GM21576 (cell line): ENCODE data around the gene LCE3C.
"Not testable (repeated sequence)": the region's sequence is repeated elsewhere in the genome, so short reads cannot be mapped to it uniquely, and the experiment has no call there.

ENCODE experiments used
- ATAC-seq: cut with Tn5 transposase; IDR thresholded peaks from one replicate; pipeline ENCODE4 v1.9.1; 2021; ENCODE audit warnings: mild to moderate bottlenecking, moderate library complexity; ENCODE audit not compliant: unreplicated experiment

The LCE3C gene, protein sequence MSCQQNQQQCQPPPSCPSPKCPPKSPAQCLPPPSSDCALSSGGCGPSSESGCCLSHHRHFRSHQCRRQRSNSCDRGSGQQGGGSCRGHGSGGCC

DNA sequence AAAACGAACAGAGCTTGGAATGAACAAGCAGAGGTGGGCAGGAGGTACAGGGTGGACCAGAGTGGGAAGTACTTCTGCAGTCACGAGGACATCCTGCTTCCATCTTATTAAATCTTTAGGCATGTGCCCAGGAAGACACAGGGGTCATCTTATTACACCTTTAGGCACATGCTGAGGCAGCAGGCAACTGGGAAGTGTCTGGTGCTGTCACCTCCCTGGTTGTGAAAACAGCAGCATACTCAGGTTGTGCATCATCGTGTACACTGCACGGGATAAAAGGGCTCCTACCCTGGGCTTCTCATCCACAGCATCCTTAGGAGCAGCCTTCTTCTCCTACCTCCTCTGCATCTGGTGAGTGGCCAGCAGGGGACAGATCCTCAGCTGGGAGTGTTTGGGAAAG, at the start of gene LCE3C:
LCE3C (plus strand) TSS at position 301 of the 400 bp plus-strand sequence. CDS start 498 bp downstream, outside the sequence.
- no peak for ATAC-seq

- no peak for ATAC-seq
Measured at GRCh38 chr1:152565115-152565514, 34.9 kb upstream of the LCE3C start.

GRCh38 chr1:152565535-152566215, 34.4 kb upstream of the LCE3C start:
- ATAC-seq = no peak

GRCh38 chr1:152566681-152567080, 33.4 kb upstream of the LCE3C start, which contains the start of gene LCE3E:
TSS of gene LCE3E (minus strand) at chr1:152566780. CDS start at chr1:152566208, 572 bp downstream.
- no peak for ATAC-seq

- no peak for ATAC-seq
Measured at GRCh38 chr1:152577168-152577567, 22.9 kb upstream of the LCE3C start.

DNA sequence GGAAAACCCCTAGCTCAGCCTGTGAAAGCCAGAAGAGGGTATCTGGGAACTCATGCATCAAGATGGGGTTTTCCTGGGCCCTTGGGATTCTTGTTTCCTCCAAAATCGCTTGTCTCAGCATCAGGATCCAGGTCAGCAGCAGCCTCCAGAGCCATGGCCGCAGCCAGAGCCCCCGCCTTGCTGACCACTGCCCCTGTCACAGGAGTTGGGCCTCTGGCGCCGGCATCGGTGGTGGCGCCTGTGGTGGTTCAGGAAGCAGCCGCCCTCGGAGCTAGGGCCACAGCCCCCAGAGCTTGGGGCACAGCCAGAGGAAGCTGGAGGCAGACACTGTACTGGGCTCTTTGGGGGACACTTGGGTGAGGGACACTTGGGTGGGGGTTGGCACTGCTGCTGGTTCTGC, 20.5 kb upstream of the LCE3C start:
- ATAC-seq = not testable (repeated sequence)

GRCh38 chr1:152580433-152580832, 19.6 kb upstream of the LCE3C start, which contains the start of gene LCE3D:
TSS of gene LCE3D (minus strand) at chr1:152580516. CDS start at chr1:152579936, 580 bp downstream.
- ATAC-seq = no peak

DNA sequence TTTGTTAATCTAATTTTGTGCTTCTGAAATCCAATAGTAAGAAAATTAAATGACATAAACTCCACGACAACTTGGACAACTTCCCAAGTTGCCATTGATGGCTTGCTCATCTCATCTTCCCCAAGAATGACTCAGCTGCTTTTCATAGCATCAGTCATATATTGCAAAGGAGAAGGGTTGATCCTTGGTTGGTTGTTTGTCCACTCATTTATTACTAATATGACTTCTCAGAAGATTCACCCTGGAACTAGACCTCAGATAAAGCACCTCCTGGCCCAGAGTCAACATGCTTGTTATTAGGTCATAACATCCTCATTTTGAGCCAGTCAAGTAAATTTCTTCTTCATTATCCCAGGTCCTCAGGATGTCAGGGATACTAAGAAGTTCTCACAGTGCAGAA, 17.4 kb upstream of the LCE3C start:
- ATAC-seq = no peak

DNA sequence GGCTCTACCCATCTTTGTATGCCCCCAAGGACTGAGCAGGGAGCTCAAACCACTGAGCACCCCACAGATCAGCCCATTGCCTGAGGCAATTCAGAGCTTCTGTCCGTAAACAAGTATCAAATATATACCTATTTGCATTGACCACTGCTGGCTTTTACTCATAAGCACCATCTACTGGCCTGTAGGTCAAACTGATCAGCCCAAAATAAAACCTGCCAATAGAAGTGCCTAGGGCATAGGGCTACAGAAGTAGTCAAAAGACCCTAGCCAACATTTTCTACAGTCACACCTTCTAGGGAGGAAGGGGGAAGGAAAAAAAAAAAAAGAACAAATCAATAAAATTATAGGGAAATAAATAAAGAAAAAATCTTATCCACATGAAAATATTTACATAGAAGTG, 14.4 kb upstream of the LCE3C start:
- ATAC-seq = no peak

DNA sequence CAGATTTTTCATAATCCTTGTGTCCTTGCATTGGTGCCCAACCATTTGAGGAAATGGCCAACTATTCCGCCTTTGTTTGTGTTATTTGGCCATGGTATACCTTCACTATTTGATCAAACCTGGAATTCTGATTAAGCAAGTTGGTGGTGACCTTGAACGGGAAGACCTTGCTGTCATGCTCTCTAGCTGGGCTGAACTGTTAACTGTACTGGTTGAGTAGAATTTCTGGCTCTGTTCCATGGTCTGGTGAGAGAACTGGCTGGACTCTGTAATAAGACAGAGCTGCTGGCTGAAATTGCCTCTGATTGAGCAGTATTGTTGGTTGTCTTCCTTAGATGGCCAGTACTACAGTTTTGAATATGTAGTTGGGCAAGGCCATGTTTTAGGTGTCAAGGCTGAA, 3.0 kb upstream of the LCE3C start:
- ATAC-seq = no peak

GRCh38 chr1:152613511-152613910, 13.5 kb downstream of the LCE3C start, which contains the start of gene LCE3B:
TSS of gene LCE3B (plus strand) at chr1:152613811. CDS start at chr1:152613811, 0 bp downstream.
- no peak for ATAC-seq

DNA sequence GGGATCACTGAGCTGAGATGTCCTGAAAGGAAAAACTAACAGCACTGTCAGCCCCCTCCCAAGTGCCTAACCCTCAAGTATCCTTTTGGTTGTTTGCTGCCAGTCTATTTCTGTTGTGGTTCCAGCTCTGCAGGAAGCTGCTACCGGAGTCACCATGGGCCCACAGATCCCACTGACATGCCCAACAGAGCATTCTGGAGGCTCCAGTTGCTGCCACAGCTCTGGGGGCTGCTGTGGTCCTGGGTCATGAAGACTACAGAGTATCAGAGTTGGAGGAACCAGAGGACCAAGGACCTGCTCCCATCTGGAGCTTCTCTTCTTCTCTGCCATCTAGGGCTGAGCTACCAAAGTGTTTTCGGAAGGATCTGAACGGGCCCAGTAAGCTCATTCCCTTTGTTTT, 22.0 kb downstream of the LCE3C start:
- ATAC-seq = no peak

DNA sequence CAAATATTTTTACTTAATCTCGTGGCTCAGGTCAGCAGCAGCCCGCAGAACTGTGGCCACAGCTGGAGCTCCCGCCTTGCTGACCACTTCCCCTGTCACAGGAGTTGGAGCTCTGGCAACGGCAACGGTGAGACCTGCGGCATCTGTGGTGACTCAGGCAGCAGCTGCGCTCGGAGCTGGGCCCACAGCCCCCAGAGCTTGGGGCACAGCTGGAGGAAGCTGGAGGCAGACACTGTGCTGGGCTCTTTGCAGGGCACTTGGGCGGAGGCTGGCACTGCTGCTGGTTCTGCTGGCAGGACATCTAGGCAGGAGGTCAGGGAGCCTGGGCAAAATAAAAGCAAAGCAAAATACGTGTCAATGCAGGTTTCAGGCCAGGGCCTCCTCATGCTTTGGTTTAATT, 22.8 kb downstream of the LCE3C start, which contains the start of gene LCE3A:
LCE3A (minus strand) TSS at position 301 of the 400 bp plus-strand sequence; CDS start at position 301, 0 bp downstream.
- no peak for ATAC-seq

- ATAC-seq = no peak
Measured at GRCh38 chr1:152623203-152623844, 23.3 kb downstream of the LCE3C start.

GRCh38 chr1:152626744-152627143, 26.7 kb downstream of the LCE3C start:
- ATAC-seq = no peak

- no peak for ATAC-seq
Measured at GRCh38 chr1:152630596-152630995, 30.6 kb downstream of the LCE3C start.

GRCh38 chr1:152640351-152640750, 40.3 kb downstream of the LCE3C start:
- ATAC-seq = no peak

GRCh38 chr1:152643945-152644344, 43.9 kb downstream of the LCE3C start:
- no peak for ATAC-seq

DNA sequence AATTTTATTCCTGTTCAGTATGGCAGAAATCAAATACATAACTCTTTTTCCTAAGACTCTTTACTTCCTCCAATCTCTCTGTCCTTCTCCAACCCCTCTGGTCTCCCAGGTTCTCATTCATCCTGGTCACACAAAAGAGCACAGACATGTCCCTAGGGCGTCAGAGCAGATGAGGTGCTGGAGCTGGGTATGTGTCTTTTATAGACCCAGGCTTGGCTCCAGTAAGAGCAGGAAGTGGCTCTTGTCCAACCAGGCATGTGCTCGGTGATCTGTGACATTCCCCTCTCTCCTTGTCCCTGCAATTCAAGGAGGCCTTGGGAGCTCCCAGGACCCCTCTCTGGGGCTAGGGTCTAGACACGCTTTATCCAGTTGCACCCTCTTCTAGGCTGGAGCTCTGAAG, 45.1 kb downstream of the LCE3C start:
- ATAC-seq = no peak

- ATAC-seq = no peak
Measured at GRCh38 chr1:152646656-152647055, 46.6 kb downstream of the LCE3C start.
